GM18502 (cell line): ENCODE data around the gene KIFC3.
A peak's percentile ranks its signal among the peaks of the same experiment; 100 is the strongest.
"Not testable (repeated sequence)": the region's sequence is repeated elsewhere in the genome, so short reads cannot be mapped to it uniquely, and the experiment has no call there.

Experiments used
- ATAC-seq: cut with Tn5 transposase; IDR thresholded peaks from one replicate; pipeline ENCODE4 v1.9.1; 2021; ENCODE audit warnings: mild to moderate bottlenecking; ENCODE audit not compliant: unreplicated experiment, poor library complexity

The KIFC3 gene

DNA sequence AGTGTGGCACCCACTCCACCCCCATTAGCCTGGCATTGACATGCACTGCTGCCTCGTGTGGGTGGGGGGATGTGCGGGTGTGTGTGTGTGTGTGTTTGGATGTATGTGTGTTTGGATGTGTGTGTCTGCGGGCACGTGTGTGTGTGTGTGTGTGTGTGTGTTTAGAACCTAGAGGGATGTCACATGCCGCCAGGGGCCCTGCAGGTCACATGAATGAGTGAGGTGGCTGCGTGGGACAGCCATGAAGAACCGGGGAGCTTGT lies 57.7 kb downstream of the KIFC3 start:
- ATAC-seq: no peak

DNA sequence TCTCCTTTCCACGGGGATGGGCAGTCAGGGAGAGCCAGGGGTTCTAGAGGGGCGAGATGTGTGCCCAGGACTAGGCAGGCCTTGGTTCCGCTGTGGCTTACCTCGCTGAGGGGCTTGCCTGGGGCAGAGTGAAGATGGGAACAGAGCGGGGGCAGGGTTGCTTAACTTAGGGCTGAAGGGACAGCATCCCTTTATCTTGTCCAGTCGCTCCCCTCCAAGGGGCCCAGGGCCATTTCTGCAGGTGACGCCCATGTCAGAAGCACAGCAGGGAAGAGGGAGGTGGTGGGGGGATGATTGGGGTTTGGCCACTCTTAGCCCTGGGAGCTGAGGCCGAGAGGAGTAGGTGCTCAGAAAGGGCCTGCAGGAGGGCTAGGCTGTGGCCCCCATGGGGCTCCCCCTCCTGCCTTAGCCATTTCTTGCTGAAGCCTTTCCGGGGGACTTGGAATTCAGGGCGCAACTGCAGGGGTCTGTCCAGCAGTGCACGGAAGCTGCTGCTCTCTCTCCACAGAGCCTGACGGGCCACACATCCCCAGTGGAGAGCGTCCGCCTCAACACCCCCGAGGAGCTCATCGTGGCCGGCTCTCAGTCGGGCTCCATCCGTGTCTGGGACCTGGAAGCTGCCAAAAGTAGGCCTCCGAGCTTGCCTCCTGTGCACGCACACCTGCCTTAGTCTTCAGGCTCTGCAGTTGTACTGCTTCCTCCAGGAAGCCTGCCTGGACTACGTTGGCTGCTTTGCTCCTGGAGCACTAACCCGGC lies 58.2 kb downstream of the KIFC3 start:
- no peak for ATAC-seq

DNA sequence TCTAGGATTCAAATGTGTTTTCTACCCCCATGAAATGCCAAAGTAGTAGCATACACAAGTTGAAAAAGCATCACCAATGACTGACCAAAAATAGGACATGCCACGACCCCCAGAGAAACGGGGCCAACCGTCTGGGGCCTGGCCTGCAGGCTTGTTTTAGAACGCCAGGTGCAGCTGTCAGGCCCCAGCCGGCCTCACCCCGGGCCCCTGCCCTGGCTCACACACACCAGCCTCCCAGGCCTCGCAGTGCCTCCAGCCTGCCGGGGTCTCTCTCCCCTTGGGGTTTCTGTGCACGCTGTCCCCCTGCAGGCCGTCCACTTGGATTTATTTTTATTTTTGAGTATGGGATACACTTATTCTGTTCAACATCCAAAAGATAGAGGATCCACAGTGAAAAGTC lies 58.8 kb downstream of the KIFC3 start:
- no peak for ATAC-seq

DNA sequence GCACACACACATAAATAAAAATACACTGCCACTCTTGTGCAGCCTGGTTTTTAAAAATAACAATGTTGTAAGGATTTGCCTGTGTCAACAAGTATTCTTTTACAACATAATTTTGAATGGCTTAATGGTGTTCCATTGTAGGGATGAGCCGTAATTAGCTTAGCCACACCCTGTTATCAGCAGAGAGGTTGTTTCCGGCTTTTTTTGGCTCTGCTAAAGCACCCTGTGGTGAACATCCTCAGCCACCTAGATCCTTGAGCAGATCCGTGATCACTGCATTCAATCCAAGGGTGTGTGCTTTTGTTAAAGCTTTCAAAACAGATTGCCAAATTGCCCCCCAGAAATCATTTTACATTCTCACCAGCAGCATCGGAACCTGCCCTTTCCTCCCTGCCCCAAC lies 59.7 kb downstream of the KIFC3 start:
- no peak for ATAC-seq

DNA sequence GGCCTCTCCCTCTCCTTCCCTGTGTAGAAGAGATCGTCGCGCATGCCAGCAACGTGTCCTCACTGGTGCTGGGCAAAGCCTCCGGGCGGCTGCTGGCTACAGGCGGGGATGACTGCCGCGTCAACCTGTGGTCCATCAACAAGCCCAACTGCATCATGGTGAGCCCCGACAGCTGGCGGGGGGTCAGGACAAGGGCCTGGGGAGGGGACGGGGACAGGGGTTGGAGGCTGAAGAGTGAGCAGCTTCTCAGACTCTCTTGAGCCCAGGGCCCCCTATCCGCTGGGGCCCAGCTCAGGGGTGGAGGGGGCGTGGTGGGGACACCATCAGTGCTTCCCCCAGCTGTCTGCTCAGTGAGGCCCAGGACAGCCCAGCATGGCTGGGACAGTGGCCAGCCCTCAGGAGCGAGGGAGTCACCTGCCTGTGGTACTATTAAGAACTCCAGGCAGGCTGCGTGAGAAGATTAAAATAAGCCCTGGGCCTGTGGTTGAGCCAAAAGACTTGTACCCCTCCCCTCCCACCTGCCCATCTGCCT lies 60.6 kb downstream of the KIFC3 start:
- no peak for ATAC-seq

DNA sequence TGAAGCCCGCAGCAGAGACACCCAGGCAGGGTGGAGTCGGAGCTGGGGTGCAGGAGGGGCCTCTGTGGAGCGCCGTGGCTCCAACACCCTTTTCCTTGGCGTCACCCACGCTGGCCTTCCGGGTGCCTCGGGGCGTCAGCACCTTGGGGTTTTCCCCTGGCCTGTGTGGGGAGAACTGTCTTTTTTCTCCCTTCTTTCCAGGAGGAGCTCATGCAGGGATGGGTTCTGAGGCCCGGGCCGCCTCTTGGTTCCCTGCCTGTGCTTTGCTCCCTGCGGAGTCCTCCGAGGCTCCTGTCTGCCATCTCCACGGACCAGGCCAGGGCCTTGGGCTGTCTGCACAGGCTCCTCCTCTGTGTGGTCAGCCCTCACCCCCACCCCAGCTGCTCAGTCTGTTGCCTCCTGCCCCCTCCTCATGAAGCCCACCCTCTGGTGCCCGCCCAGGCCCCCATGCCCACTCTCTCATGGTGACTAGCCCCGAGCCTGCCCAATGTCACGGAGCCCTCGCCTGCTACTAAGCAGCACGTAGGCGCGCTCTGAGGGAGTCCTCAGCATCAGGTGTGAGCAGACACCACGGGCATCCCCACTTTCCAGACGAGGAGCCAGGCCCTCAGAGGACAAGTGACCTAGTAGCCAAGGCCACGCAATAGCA lies 61.7 kb downstream of the KIFC3 start:
- no peak for ATAC-seq

DNA sequence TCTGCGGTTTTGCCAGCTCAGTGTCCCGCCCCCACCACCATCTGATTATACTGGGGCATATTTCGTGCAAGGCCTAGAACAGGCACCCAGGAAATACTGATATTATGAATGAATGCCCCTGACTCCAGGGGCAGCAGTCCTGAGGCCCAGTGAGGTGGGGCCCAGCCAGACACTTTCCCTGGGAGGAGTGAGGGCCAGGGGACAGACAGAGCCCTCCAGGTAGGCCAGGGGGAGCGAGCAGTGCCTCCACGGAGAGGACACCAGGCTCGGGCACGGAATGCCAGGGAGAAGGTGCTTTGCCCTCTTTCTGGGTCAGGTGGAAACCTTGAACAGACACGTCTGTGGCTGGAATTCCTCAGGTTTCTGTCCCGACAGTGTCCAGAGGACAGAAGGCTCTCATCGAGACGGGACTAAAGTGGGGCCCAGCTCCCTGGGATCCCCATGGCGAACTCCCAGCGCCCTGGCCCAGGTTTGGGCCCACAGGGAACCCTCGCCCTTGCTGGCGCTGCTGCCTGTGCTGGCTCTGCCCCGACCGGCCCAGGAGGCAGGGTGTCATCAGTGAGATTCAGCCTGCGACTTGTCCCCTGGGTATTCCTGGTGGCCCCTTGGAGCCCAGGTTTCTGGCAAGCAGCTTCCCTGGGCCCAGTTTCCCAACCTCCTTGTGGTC lies 62.4 kb downstream of the KIFC3 start:
- ATAC-seq: no peak

DNA sequence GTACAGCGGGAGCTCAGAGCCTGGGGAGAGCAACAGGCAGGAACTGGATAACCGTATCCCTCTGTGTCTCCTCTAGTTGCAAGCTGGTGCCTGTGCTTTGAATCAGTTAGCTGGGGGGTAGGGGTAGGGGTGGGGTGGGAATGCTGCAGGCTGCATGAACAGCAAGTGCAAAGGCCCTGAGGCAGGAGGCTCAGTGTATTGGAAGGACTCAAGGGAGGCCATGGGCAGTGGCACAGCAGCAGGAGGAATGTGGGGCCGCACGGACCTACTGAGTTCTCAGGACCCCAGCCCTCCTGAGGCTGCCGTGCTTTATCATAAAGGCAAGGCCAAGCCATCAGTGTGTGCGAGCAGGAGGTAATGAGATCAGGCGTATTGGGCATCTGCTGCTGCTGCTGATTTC lies 63.4 kb downstream of the KIFC3 start:
- no peak for ATAC-seq

DNA sequence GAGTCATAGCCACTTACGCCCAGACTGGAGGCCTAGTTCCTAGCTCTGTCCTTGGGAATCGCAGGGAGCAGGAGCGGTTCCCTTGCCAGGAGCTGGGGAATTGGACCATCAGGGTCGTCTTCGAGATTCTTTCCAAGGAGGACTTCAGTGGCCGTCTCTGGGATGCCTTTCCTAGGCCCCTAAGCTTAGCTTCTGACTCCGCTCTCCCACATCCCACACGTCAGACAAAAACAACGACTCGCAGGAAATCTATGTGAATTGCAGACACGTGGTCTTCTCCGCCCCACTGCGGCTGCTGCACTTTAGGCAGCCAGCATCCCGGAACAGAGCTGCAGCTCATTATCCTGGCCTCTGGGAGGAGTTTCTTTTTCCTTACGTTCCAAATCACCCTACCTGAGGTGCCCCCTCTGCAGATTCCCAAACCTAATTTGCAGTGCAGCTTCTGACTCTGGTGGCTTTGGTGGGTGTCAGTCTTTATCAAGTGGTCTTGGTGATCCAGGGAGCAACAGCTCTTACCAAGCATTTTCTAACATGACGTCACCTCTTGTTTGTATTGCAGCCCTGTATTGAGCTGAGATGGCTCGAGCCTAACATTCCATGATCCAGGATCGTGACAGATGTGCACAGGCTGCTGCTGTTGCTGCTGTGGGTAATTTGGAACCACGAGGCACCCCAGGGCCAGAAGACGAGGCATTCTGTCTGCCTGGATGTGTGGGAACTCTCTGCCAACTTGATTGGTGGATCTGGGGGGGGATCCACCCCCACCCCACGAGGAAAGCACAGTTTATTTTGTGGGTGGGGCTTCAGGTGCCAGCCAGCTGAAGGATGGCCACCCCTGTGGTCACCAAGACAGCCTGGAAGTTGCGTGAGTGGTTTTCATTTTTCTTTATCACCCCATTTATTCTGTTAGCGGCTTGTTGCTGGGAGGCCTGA lies 65.6 kb downstream of the KIFC3 start:
- ATAC-seq: no peak

DNA sequence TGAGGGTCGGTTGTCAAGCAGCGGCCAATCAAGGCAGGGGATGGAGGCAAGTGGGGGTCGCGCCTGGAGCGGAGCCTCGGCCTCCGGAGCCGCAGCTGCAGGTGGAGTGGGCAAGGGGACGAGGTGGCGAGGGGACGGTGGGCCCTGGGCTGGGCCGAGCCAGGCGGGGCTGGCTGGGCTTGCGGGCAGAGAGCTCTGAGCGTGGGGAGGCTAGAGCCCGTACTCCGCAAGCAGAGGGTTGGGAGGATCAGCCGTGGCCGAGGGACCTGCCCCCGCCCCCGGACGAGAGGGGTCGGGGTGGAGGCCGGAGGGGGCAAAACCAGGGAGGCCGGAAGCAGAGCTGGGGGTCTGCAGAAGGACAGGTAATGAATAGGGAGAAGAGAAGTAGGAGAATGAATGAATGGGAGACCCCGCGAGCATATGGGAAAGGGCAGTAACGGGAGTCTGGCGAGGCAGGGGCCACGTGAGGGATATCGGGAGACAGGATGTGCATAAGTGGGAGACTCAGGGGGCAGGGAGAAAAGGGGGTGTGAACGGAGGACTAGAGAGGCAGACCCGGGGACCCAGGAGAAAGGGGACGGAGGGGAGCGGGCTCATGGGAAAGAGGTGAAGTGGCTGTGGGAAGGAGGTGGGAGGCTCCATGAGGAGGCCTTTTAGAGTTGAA lies 66.4 kb downstream of the KIFC3 start, which contains the start of gene KATNB1:
TSS of gene KATNB1 (plus strand) at position 16 of the 664 bp plus-strand sequence. CDS start 1,474 bp downstream, outside the sequence.
- no peak for ATAC-seq

DNA sequence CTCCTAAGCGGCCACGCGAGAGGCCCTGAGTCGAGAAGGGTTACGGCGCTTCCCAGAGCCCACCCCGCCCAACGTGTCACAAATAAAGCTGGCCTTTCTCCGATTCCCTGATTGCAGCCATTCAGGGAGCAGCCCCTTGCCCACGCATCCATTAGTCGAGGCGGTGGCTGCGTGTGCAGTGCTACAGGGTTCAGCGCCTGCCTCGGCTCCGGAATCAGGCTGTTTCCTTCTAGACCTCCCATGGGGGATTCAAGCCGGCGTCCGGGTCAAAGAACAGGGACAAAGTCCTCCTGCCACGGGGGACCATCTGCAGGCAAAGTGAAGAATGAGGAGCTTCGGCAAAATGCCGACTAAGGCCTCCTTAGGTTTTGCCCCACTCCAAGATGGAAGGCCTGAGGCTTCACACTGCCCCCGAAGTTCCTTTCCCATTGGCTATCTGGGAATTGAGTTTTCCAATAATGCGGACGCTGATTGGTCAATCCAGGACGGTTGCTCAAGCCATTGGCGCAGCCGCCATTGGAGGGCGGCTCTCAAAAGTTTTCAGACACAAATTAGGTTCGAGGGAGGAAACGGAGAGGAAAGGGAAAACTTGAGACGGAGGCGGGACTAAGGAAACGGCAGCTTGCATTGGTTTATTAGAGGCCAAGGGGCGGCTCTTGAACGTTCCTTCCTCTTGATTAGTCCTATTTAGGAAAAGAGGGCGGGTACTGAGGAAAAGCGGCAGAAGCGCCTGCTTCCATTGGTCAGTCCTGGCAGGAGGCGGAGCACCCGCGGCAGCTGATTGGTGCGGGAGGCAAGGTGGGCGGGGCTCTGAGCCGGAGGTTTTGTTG lies 67.2 kb downstream of the KIFC3 start:
- ATAC-seq: peak; percentile 91

DNA sequence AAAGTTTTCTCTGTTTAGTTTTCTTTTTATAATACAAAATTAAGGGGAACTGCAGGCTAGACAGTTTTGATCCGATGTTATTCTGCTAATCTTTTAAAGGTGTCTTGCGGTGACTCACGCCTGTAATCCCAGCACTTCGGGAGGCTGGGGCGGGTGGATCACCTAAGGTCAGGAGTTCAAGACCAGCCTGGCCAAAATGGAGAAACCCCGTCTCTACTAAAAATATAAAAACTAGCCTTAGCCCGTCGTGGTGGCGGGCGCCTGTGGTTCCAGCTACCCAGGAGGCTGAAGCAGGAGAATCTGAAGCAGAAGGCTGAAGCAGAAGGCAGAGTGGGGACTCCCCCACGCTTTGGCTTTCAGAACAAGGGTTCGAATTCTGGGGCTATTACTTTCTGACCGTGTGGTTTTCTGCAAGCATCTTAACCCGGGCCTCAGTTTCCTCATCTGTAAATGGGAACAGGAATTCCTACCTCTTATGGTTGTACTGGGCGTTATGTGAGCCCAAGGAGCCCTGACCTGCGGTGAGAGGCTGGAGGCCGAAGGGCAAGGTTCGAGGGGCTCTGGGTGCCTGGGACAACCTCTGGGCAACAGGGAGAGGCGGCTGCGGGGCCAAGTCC lies 67.9 kb downstream of the KIFC3 start:
- no peak for ATAC-seq

DNA sequence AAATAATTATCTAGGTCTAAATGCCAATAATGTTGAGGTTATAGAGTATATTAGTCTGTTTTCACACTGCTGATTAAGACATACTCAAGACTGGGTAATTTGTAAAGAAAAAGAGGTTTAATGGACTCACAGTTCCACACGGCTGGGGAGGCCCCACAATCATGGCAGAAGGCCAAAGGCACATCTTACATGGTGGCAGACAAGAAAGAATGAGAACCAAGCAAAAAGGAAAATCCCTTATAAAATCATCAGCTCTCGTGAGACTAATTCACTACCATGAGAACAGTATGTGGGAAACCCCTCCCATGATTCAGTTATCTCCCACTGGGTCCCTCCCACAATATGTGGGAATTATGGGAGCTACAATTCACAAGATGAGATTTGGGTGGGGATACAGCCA lies 69.6 kb downstream of the KIFC3 start:
- ATAC-seq: no peak

DNA sequence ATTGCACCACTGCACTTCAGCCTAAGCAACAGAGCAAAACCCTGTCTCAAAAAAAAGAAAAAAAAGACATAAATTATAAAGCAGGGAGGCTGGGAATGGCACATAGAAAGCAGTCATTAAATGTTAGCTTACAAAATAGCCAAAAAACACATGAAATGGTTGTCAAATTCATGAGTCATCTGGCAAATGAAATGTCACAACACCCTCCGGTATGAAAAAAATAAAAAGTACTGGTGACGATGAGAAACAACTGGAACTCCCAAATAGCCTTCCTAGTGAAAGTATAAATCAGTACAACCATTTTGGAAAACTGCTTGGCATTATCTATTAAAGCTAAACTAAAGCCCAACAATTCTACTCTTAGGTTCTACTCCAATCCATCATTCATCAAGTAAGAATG lies 70.3 kb downstream of the KIFC3 start:
- ATAC-seq: no peak

DNA sequence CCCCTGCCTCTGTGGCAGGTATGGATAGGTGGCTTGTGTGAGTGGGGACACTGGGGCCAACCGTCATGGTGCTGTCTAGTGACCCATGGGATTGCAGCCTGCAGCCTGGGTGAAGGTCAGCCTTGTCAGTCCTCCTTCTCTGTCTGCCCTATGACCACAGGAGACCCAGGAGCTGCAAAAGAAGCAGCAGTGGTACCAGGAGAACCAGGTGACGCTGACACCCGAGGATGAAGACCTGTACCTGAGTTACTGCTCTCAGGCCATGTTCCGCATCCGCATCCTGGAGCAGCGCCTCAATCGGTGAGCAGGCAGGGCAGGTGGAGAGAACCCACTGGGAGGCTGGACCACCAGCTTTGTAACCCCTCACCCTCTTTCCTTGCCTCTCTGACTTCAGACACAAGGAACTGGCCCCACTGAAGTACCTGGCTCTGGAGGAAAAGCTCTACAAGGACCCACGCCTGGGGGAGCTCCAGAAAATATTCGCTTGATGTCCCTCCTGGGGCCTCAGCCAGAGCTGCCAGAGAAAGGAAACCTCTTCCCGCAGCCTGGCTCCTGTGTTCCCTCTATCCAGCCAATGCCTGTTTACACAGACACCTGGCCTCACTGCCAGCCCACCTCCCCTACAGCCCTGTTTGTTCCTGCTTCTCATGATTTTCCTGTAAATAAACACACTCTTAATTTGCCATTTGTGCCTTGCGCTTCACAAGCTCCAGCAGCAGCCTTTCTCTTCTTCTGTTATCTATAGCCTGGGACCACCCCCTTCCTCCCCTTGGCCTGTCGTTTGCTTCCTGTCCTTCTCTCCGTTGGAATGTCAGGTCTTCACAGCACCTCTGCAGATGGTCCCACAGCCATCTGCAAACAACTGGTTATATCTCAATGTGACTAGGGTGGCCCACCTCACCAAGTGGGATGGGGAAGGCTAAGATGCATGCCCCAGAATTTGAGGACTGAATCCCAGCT lies 71.2 kb downstream of the KIFC3 start:
- ATAC-seq: no peak

DNA sequence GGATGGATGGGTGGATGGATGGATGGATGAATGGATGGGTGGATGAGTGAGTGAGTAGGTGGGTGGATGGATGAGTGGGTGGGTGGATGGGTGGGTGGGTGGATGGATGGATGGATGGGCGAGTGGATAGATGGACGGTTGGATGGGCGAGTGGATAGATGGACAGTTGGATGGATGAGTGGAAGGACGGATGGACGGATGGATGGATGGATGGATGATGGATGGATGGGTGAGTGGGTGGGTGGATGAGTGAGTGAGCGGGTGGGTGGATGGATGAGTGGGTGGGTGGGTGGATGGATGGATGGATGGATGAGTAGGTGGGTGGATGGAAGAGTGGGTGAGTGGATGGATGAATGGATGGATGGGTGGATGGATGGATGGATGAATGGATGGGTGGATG lies 72.4 kb downstream of the KIFC3 start:
- not testable (repeated sequence) for ATAC-seq

DNA sequence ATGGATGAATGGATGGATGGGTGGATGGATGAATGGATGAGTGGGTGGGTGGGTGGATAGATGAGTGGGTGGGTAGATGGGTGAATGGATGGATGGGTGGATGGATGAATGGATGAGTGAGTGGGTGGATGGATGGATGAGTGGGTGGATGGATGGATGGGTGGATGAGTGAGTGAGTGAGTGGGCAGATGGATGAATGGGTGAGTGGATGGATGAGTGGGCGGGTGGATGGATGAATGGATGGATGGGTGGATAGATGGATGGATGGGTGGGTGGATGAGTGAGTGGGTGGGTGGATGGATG lies 73.2 kb downstream of the KIFC3 start:
- no peak for ATAC-seq
